ENCODE data around the gene RAB9A. TPM values are rescaled to one million over a fixed set of nuclear protein-coding genes. Genes with fewer than 3 reads are reported as not detected.
"Not testable (repeated sequence)": the region's sequence is repeated elsewhere in the genome, so short reads cannot be mapped to it uniquely, and the experiment has no call there.

The RAB9A gene
- 37.4 and 38.9 TPM in 2 replicates for total RNA-seq (2014; rRNA removed; shearing (Covaris generic))

- peak; percentile 76 for DNase-seq (ENCODE audit: low read depth)
Measured at GRCh38 chrX:13688958-13689740, at the start of gene RAB9A. RAB9A (plus strand) TSS chrX:13689128; CDS start chrX:13708747, 19,619 bp downstream.

- DNase-seq (ENCODE audit: low read depth), result not testable (repeated sequence)
Measured at GRCh38 chrX:13641684-13642083, 47.2 kb upstream of the RAB9A start.

- DNase-seq (ENCODE audit: low read depth), result no peak
Measured at GRCh38 chrX:13645464-13646153, 43.3 kb upstream of the RAB9A start.

GRCh38 chrX:13646154-13646549 lies 42.8 kb upstream of the RAB9A start:
- peak; percentile 62 for DNase-seq (ENCODE audit: low read depth)

- peak; percentile 19 for DNase-seq (ENCODE audit: low read depth)
Measured at GRCh38 chrX:13647709-13648212, 41.2 kb upstream of the RAB9A start.

DNA sequence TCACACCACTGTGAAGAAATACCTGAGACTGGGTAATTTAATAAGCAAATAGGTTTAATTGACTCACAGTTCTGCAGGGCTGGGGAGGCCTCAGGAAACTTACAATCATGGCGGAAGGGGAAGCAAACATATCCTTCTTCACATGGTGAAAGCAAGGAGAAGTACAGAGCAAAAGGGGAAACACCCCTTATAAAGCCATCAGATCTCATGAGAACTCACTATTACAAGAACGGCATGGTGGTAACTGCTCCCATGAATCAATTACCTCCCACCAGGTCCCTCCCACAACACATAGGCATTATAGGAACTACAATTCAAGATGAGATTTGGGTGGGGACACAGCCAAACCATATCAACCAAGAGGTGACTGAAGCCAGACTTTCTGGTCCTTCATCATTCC lies 40.6 kb upstream of the RAB9A start:
- not testable (repeated sequence) for DNase-seq (ENCODE audit: low read depth)

- DNase-seq (ENCODE audit: low read depth), result no peak
Measured at GRCh38 chrX:13649838-13650237, 39.1 kb upstream of the RAB9A start.

DNA sequence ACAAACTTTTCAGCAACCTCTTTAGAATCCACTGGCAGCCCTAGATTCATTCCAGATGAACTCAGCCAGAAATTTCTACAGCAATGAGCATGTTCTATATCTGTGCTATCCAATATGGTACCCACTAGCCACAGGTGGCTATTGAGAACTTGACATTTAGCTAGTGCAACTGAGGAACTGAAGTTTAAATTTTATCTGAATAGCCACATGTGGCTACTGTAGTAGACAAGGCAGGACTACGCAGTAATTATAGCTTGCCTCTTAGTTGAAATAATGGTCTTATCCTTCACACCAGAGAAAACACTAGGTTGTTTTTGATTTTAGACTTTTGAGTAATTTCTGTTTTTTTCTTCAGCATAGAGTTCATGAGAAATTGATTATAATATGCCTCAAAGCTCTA lies 38.6 kb upstream of the RAB9A start:
- no peak for DNase-seq (ENCODE audit: low read depth)

DNA sequence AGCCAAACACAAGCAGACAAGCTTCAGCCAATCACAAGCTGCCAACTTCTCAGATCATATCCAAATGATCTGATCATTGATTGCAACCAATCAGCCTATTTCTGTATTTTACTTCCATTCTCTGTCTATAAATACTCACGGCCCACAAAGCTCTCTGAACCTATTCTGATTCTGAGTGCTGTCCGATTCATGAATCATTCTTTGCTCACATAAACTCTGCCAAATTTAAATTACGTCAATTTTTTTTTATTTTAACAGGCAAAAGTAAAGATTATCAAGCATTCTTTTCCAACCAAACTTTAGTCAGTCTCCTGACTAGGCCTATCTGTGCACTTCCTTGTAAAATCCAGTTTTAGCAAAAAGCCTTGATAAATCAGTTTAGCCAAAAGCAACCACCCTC lies 37.8 kb upstream of the RAB9A start:
- DNase-seq (ENCODE audit: low read depth), result peak; percentile 20

- peak; percentile 94 for DNase-seq (ENCODE audit: low read depth)
Measured at GRCh38 chrX:13652287-13652793, 36.6 kb upstream of the RAB9A start.

- peak; percentile 98 for DNase-seq (ENCODE audit: low read depth)
Measured at GRCh38 chrX:13652850-13653693, 35.9 kb upstream of the RAB9A start, which contains the start of gene TCEANC. TCEANC (plus strand) TSS chrX:13653141; CDS start chrX:13662509, 9,368 bp downstream.

DNA sequence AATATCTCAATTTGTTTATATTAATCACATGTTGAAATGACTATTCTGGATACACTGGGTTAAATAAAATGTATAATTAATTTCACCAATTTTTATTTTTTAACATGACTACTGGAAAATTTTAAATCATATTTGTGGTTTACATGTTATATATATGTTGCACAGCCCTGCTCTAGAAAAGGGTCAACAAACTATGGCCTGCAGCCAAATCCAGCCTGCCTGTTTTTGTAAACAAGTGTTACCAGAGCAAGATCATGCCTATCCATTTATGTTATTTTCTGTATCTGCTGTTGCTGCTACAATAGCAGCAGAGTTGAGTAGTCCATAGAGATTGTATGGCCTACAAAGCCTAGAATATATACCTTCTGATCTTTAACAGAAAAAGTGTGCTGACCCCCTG lies 34.8 kb upstream of the RAB9A start:
- no peak for DNase-seq (ENCODE audit: low read depth)

DNA sequence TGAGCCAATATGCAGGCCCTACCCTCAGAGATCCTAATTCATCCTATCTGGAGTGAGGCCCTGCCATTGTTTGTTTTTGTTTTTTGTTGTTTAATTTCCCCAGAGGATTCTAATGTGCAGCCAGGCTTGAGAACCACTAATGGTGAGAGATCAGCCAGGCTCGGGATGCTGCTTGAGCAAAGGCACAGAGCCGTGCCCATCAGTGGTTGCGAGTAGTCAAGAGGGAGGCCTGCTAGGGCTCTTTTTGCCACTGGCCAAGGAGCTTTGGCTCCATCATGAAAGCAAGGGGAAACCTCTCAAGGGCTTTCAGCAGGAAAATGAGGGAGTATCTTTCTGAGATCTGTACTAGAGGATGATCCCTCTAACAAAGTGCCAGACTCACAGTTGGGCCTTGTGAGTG lies 33.3 kb upstream of the RAB9A start:
- DNase-seq (ENCODE audit: low read depth), result no peak

DNA sequence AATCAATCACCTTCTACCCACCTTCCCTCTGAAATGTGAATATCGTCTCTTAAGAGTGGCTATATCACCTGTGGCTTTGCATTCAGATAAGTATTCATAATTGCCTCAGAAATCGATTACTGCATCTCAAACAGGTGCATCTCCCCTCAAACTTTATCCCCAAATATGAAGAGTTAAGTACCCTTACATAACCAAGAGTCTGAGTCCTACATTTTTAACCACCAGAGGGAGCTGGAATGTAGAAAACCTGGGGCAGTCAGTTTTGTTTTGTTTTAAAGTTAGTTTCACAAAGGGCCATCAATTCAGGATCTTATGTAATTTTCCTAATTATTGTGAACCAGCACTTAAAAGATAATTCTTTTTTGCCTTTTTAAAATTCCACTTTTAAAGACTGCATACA lies 30.3 kb upstream of the RAB9A start:
- peak; percentile 58 for DNase-seq (ENCODE audit: low read depth)

GRCh38 chrX:13659063-13659462 lies 29.9 kb upstream of the RAB9A start:
- DNase-seq (ENCODE audit: low read depth), result no peak

DNA sequence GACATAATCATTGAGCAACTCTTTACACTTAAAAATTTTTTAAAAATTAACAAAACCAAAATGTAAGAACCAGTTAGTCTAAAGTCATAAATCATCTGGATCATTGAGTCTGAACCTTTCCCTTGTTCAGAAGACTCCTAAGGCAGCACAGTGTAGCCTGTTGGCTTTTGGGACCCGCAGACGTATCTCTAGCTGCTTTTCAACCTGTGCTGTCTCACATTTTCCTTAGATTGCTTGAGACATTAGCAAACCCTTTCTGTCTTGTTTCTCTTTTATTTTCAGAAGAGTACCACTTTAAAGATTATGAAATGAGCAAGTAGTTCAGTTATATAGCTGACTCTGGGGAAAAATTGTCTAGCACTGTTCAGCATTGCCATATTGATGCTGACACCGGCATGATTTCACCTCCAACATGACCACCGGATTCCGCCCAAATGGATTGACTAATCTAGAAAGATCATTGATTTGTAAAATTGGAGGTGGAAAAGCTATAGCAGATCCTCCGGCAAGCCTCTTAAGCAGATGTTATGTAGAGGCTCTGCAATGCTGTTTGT lies 27.1 kb upstream of the RAB9A start:
- no peak for DNase-seq (ENCODE audit: low read depth)

GRCh38 chrX:13662355-13662791 lies 26.6 kb upstream of the RAB9A start:
- DNase-seq (ENCODE audit: low read depth), result no peak

GRCh38 chrX:13664020-13664419 lies 24.9 kb upstream of the RAB9A start:
- no peak for DNase-seq (ENCODE audit: low read depth)

DNA sequence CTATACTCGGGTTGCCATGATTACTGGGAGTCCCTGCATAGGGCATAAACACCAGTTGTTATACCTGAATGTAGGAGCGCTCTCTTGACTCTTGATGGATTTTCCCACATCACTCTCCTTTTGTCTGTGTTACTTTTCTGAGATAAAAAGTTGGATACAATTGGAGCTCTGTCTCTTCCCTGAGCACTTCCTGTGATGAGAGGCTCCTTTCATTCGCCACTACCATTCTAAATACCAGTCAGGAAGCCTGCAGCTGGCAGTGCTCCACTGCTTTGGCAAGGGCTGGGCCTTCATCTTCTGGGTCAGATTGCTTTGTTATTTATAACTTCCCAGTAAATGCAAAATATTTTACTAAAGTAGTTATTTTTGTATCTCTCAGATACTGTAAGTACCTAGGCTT lies 22.1 kb upstream of the RAB9A start:
- DNase-seq (ENCODE audit: low read depth), result no peak

DNA sequence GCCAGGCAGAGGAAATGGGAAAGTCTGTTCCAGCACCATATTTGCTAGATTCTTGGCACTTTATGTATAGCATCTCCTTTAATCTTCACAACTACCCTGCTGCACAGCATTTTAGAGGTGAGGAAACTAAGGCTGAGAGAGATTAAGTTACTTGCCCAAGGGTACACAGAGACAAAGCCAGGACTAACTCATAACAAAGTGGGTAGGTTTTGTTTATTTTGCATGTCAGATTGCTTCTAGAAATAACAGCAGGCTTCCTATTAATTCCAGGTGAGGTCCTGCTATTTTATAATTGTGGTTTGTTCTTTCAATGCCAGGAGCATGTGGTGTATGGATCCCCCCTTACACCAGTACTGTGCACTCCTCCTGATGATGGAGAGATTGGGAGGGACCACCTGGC lies 21.0 kb upstream of the RAB9A start:
- DNase-seq (ENCODE audit: low read depth), result peak; percentile 50

GRCh38 chrX:13669246-13669737 lies 19.6 kb upstream of the RAB9A start:
- peak; percentile 98 for DNase-seq (ENCODE audit: low read depth)

Data from M059J (cell line).